ENCODE data around the gene CIRBP.

DNA sequence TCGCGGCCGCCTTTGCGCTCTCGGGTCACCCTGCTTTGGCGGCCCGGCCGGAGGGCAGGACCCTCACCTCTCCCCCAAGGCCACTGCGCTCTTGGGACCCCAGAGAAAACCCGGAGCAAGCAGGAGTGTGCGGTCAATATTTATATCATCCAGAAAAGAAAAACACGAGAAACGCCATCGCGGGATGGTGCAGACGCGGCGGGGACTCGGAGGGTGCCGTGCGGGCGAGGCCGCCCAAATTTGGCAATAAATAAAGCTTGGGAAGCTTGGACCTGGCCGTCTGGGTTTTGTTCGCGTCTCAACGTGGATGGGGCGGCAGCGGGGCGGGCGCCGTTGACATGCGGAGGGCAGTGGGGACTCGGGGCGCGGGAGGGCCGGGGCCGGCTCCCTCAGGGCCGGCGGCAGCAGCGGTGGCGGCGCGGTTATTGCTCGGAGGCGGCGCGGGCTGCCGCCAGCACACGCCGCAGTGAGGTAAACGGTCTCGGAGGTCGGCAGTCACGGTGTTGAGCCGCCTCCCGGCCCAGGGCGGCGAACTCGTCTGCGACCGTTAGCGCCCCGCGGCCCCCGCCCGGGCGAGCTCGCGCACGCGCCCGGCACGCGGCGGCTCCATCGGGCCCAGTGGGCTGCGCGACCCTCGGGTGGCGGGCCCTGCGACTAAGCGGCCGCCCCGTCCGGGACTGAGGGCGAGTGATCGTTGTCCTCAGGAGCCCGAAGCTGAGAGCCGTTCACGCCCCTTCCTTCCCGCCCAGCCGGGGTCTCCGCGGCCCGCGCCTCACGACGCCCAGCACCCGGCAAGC, 40.8 kb upstream of the CIRBP start:
- TF ChIP-seq, protein P1, sequence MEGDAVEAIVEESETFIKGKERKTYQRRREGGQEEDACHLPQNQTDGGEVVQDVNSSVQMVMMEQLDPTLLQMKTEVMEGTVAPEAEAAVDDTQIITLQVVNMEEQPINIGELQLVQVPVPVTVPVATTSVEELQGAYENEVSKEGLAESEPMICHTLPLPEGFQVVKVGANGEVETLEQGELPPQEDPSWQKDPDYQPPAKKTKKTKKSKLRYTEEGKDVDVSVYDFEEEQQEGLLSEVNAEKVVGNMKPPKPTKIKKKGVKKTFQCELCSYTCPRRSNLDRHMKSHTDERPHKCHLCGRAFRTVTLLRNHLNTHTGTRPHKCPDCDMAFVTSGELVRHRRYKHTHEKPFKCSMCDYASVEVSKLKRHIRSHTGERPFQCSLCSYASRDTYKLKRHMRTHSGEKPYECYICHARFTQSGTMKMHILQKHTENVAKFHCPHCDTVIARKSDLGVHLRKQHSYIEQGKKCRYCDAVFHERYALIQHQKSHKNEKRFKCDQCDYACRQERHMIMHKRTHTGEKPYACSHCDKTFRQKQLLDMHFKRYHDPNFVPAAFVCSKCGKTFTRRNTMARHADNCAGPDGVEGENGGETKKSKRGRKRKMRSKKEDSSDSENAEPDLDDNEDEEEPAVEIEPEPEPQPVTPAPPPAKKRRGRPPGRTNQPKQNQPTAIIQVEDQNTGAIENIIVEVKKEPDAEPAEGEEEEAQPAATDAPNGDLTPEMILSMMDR (IDR thresholded peaks at IDR 0.05 in 4 of 5, conservative IDR thresholded peaks at IDR 0.05 in 1 of 5), result no peak
- no peak for TF ChIP-seq POLR2A (IDR thresholded peaks at IDR 0.05)
